Neural cell (in vitro differentiated cells): ENCODE measurements around the gene RAVER1. TPM values are rescaled to one million over a fixed set of nuclear protein-coding genes. Genes with fewer than 3 reads are reported as not detected.

ENCODE experiments used
- H2AFZ ChIP-seq: fragments of 200-600, 300-800 bp; sonication (generic), shearing (Covaris generic); 2 replicates; pipeline ENCODE4 v1.6.0; 2014; ENCODE audit warnings: low read depth, mild to moderate bottlenecking, antibody characterized with exemption, low read length, moderate library complexity
- H3F3A ChIP-seq: fragments of 200-600 bp; shearing (Covaris generic); 2 replicates; pipeline ENCODE4 v1.6.1; 2016; ENCODE audit warnings: mild to moderate bottlenecking, moderate library complexity, mixed read lengths, antibody characterized with exemption, low read length; ENCODE audit not compliant: insufficient read depth, poor library complexity, severe bottlenecking
- H3K27ac ChIP-seq: fragments of 200-600, 300-800 bp; sonication (generic), shearing (Covaris generic); 2 replicates; pipeline ENCODE4 v1.5.1; 2014; ENCODE audit warnings: mild to moderate bottlenecking, low read length, moderate library complexity
- H3K27me3 ChIP-seq: fragments of 300-800, 200-600 bp; sonication (generic), shearing (Covaris generic); 2 replicates; pipeline ENCODE4 v1.6.0; 2014; ENCODE audit warnings: mild to moderate bottlenecking, low read depth, low read length, moderate library complexity; ENCODE audit not compliant: insufficient read depth
- H3K36me3 ChIP-seq: fragments of 300-800, 200-600 bp; sonication (generic), shearing (Covaris generic); 2 replicates; pipeline ENCODE4 v1.5.1; 2014; ENCODE audit warnings: mild to moderate bottlenecking, antibody characterized with exemption, low read length, moderate library complexity; ENCODE audit not compliant: insufficient read depth
- H3K4me2 ChIP-seq: fragments of 300-800, 200-600 bp; sonication (generic), shearing (Covaris generic); 2 replicates; pipeline ENCODE4 v1.6.0; 2014; ENCODE audit warnings: mild to moderate bottlenecking, low read length
- H3K4me3 ChIP-seq: fragments of 300-800, 200-600 bp; sonication (generic), shearing (Covaris generic); 2 replicates; pipeline ENCODE4 v1.5.1; 2014; ENCODE audit warnings: mild to moderate bottlenecking, low read length, moderate library complexity
- H3K79me2 ChIP-seq: fragments of 200-600 bp; shearing (Covaris generic); replicated peaks from 2 replicates; pipeline ENCODE4 v1.6.0; 2014; ENCODE audit warnings: mild to moderate bottlenecking, low read length, moderate library complexity; ENCODE audit not compliant: insufficient read depth
- H3K9ac ChIP-seq: fragments of 300-800, 200-600 bp; sonication (generic), shearing (Covaris generic); 2 replicates; pipeline ENCODE4 v1.6.1; 2016; ENCODE audit warnings: mild to moderate bottlenecking, low read length, mixed read lengths
- H3K9me2 ChIP-seq: fragments of 200-600 bp; shearing (Covaris generic); 2 replicates; pipeline ENCODE4 v1.6.1; 2016; ENCODE audit warnings: mild to moderate bottlenecking, low read length, mixed read lengths; ENCODE audit not compliant: insufficient read depth
- H3K9me3 ChIP-seq: fragments of 200-600, 300-800 bp; sonication (generic), shearing (Covaris generic); 2 replicates; pipeline ENCODE4 v1.6.1; 2016; ENCODE audit warnings: mild to moderate bottlenecking, mixed run types, low read length, moderate library complexity, mixed read lengths
- H4K20me1 ChIP-seq: fragments of 200-600 bp; shearing (Covaris generic); 2 replicates; pipeline ENCODE4 v1.6.1; 2016; ENCODE audit warnings: mild to moderate bottlenecking, mixed run types; ENCODE audit not compliant: insufficient read depth
- EP300 ChIP-seq: fragments of 450-650 bp; conservative IDR thresholded peaks from 2 replicates; pipeline ENCODE4 v1.6.1; 2014; ENCODE audit warnings: antibody characterized with exemption, mild to moderate bottlenecking, moderate library complexity; ENCODE audit not compliant: poor library complexity, severe bottlenecking
- EZH2 ChIP-seq: fragments of 200-600, 300-800 bp; shearing (Covaris generic), sonication (generic); IDR thresholded peaks from 2 replicates; pipeline ENCODE4 v1.6.1; 2014; ENCODE audit warnings: antibody characterized with exemption, low read length, borderline replicate concordance, mild to moderate bottlenecking; ENCODE audit not compliant: insufficient read depth, poor library complexity, severe bottlenecking
- MXI1 ChIP-seq: fragments of 450-650 bp; conservative IDR thresholded peaks from 2 replicates; pipeline ENCODE4 v1.6.1; 2014; ENCODE audit warnings: antibody characterized with exemption, mild to moderate bottlenecking; ENCODE audit not compliant: poor library complexity, severe bottlenecking
- POLR2AphosphoS5 ChIP-seq: IDR thresholded peaks from 2 replicates; pipeline ENCODE4 v1.6.1; 2012
- RAD21 ChIP-seq: fragments of 450-650 bp; conservative IDR thresholded peaks from 2 replicates; pipeline ENCODE4 v1.6.1; 2014; ENCODE audit warnings: antibody characterized with exemption, mild to moderate bottlenecking, moderate library complexity
- SMC3 ChIP-seq: fragments of 450-650 bp; conservative IDR thresholded peaks from 2 replicates; pipeline ENCODE4 v1.6.1; 2014; ENCODE audit warnings: antibody characterized with exemption, mild to moderate bottlenecking, moderate library complexity; ENCODE audit not compliant: poor library complexity
- TAF1 ChIP-seq: IDR thresholded peaks from 2 replicates; pipeline ENCODE4 v1.6.1; 2012; ENCODE audit warnings: low read depth
- polyA plus RNA-seq: library from polyadenylated mRNA; depleted of rRNA; stranded (reverse); fragments of >200 nt; gene quantifications from 2 replicates; pipeline ENCODE4 v1.2.3, GENCODE V29; 2014
- TF ChIP-seq, protein P1 (sequence below): IDR thresholded peaks from 2 replicates; pipeline ENCODE4 v1.6.1; 2012; ENCODE audit warnings: borderline replicate concordance
- TF ChIP-seq, protein P2 (sequence below): fragments of 450-650 bp; IDR thresholded peaks from 2 replicates; pipeline ENCODE4 v1.5.1; 2014; ENCODE audit warnings: antibody characterized with exemption, mild to moderate bottlenecking, moderate library complexity; ENCODE audit not compliant: poor library complexity, severe bottlenecking

Gene RAVER1
- polyA plus RNA-seq, 1 donor from 2014 or later: 1.3 TPM

DNA sequence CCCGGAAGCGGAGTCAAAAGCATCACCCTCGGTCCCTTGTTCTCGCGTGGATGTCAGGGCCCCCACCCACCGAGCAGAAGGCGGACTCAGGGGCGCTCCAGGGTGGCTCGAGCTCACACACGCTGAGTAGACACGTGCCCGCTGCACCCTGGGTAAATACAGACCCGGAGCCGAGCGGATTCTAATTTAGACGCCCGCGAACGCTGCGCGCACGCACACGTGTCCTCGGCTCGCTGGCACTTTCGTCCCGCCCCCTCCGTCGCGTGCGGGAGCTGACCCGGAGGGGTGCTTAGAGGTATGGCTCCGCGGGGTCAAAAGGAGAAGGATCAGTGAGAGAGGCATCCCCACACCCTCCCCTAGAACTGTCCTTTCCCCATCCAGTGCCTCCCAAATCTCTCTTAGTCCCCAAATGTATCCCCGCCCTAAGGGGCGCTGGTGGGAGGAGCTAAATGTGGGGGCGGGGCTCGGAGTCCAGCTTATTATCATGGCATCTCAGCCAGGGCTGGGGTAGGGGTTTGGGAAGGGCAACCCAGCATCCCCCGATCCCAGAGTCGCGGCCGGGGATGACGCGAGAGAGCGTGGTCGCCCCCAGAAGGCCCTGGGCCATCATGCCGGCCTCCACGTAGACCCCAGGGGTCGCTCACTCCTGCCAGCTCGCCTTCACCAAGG is 44.0 kb downstream of the RAVER1 start:
- no peaks in the 10 kb centered on the region for H3K79me2 ChIP-seq
- peak overlapping the region; percentile 66 for H3K4me3 ChIP-seq
- H3K9me2 ChIP-seq: no peaks in the 10 kb centered on the region
- no peaks in the 10 kb centered on the region for H4K20me1 ChIP-seq
- H2AFZ ChIP-seq: no peak overlapping the region
- peak overlapping the region; percentile 36 for H3K9ac ChIP-seq
- no peaks in the 10 kb centered on the region for H3K9me3 ChIP-seq
- TF ChIP-seq, protein P1, sequence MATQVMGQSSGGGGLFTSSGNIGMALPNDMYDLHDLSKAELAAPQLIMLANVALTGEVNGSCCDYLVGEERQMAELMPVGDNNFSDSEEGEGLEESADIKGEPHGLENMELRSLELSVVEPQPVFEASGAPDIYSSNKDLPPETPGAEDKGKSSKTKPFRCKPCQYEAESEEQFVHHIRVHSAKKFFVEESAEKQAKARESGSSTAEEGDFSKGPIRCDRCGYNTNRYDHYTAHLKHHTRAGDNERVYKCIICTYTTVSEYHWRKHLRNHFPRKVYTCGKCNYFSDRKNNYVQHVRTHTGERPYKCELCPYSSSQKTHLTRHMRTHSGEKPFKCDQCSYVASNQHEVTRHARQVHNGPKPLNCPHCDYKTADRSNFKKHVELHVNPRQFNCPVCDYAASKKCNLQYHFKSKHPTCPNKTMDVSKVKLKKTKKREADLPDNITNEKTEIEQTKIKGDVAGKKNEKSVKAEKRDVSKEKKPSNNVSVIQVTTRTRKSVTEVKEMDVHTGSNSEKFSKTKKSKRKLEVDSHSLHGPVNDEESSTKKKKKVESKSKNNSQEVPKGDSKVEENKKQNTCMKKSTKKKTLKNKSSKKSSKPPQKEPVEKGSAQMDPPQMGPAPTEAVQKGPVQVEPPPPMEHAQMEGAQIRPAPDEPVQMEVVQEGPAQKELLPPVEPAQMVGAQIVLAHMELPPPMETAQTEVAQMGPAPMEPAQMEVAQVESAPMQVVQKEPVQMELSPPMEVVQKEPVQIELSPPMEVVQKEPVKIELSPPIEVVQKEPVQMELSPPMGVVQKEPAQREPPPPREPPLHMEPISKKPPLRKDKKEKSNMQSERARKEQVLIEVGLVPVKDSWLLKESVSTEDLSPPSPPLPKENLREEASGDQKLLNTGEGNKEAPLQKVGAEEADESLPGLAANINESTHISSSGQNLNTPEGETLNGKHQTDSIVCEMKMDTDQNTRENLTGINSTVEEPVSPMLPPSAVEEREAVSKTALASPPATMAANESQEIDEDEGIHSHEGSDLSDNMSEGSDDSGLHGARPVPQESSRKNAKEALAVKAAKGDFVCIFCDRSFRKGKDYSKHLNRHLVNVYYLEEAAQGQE: no peak
- peak; percentile 89 for TF ChIP-seq MXI1
- no peak for TF ChIP-seq EP300
- TF ChIP-seq RAD21: no peak
- peaks cover 92% of the 10 kb centered on the region for H3K27me3 ChIP-seq
- peak overlapping the region; percentile 52 for H3K4me2 ChIP-seq
- no peaks in the 10 kb centered on the region for H3F3A ChIP-seq
- H3K27ac ChIP-seq: no peak overlapping the region
- H3K36me3 ChIP-seq: no peaks in the 10 kb centered on the region

DNA sequence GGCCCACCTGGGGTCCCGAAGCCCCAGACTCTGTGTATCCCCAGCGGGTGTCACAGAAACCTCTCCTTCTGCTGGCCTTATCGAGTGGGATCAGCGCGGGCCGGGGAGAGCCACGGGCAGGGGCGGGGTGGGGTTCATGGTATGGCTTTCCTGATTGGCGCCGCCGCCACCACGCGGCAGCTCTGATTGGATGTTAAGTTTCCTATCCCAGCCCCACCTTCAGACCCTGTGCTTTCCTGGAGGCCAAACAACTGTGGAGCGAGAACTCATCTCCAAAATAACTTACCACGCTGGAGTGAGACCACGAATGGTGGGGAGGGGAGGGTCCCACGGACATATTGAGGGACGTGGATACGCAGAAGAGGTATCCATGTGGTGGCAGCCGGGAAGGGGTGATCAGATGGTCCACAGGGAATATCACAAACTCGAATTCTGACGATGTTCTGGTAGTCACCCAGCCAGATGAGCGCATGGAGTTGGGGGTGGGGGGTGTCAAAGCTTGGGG is 44.6 kb downstream of the RAVER1 start:
- Histone ChIP-seq H2AFZ (no peak overlapping the region), H3K27ac (no peak overlapping the region)

More for the DNA sequence above, 44.6 kb downstream of the RAVER1 start:
- H3K79me2 ChIP-seq: no peaks in the 10 kb centered on the region
- H3K36me3 ChIP-seq: no peaks in the 10 kb centered on the region
- H3K9me2 ChIP-seq: no peaks in the 10 kb centered on the region
- TF ChIP-seq RAD21 (no peak), SMC3 (no peak), MXI1 (no peak), EZH2 (no peak), EP300 (no peak), POLR2AphosphoS5 (no peak), TAF1 (no peak)
- TF ChIP-seq, protein P2, sequence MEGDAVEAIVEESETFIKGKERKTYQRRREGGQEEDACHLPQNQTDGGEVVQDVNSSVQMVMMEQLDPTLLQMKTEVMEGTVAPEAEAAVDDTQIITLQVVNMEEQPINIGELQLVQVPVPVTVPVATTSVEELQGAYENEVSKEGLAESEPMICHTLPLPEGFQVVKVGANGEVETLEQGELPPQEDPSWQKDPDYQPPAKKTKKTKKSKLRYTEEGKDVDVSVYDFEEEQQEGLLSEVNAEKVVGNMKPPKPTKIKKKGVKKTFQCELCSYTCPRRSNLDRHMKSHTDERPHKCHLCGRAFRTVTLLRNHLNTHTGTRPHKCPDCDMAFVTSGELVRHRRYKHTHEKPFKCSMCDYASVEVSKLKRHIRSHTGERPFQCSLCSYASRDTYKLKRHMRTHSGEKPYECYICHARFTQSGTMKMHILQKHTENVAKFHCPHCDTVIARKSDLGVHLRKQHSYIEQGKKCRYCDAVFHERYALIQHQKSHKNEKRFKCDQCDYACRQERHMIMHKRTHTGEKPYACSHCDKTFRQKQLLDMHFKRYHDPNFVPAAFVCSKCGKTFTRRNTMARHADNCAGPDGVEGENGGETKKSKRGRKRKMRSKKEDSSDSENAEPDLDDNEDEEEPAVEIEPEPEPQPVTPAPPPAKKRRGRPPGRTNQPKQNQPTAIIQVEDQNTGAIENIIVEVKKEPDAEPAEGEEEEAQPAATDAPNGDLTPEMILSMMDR: no peak
- TF ChIP-seq, protein P1: no peak
- no peaks in the 10 kb centered on the region for H4K20me1 ChIP-seq
- no peak overlapping the region for H3K9ac ChIP-seq
- peak overlapping the region; percentile 52 for H3K4me2 ChIP-seq
- peak overlapping the region; percentile 66 for H3K4me3 ChIP-seq
- H3K27me3 ChIP-seq: peaks cover 86% of the 10 kb centered on the region
- no peaks in the 10 kb centered on the region for H3K9me3 ChIP-seq
- no peaks in the 10 kb centered on the region for H3F3A ChIP-seq
